Kidney epithelial cell (primary cell): ENCODE measurements around the gene CDHR2. TPM values are rescaled to one million over a fixed set of nuclear protein-coding genes. Genes with fewer than 3 reads are reported as not detected.

Source experiments
- DNase-seq: peaks from one replicate; pipeline ENCODE4 v3.0.0-alpha.2; 2010; ENCODE audit warnings: low read depth
- H3K27me3 ChIP-seq: 2 replicates; pipeline ENCODE4 v1.6.0; 2011; ENCODE audit warnings: low read length; ENCODE audit not compliant: control insufficient read depth, insufficient read depth
- H3K36me3 ChIP-seq: 2 replicates; pipeline ENCODE4 v1.5.1; 2011; ENCODE audit warnings: low read length; ENCODE audit not compliant: control insufficient read depth, insufficient read depth
- H3K4me3 ChIP-seq: 2 replicates; pipeline ENCODE4 v1.5.1; 2011; ENCODE audit warnings: low read depth, mild to moderate bottlenecking, control low read depth, low read length
- total RNA-seq: library from RNA; depleted of rRNA; stranded (reverse); fragments of >200 nt; gene quantifications from 2 replicates; pipeline ENCODE4 v1.2.3, GENCODE V29; 2015
- TF ChIP-seq, protein P1 (sequence below): IDR thresholded peaks from 2 replicates; pipeline ENCODE4 v1.5.1; 2011; ENCODE audit warnings: mild to moderate bottlenecking, moderate library complexity, low read length, control low read depth, inconsistent platforms; ENCODE audit not compliant: insufficient read depth, poor library complexity, severe bottlenecking

The CDHR2 gene
- total RNA-seq, 1 donor from 2014 or later: 0.08 TPM

DNA sequence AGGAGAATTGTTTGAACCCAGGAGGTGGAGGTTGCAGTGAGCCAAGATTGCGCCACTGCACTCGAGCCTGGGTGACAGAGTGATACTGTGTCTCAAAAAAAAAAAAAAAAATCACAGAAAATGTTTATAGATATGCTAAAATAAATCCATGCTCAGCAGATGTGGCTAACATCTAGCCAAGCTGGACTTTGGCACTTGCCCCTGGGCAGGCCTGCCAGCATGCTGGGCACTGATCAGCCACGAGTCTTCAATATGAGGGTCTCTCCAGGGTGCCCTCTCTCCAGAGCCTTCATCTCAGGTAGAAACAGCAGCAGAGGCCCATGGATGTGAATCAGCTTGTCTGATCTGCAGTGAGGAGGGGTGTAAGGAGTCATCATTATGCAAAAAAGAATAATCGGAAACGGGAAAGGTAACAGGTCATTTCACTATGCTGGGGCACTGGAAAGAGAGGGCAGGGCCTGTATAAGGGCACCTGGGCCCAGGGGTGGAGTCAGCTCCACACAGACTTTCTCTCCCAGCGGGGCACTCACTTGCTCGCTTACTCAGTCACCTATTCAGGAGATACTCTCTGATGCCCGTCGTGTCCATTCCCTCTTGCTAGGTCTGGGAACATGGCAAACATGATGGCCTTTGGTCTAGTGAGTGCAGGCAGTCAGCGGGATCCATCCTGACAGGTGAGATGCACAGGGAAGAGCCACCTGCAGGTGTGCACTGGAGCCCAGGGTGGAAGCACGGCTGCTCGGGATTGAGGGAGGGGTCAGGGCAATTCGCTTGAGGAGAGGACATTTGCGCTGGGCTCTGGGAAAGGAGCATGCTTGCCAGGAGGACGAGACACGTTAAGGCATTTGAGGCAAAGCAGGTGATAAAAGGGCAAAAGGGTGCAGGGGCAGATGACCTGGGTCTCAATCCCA, 29.1 kb upstream of the CDHR2 start:
- no peak for DNase-seq
- Histone ChIP-seq H3K27me3 (no peaks in the 10 kb centered on the region), H3K4me3 (no peak overlapping the region), H3K36me3 (no peaks in the 10 kb centered on the region)
- TF ChIP-seq, protein P1, sequence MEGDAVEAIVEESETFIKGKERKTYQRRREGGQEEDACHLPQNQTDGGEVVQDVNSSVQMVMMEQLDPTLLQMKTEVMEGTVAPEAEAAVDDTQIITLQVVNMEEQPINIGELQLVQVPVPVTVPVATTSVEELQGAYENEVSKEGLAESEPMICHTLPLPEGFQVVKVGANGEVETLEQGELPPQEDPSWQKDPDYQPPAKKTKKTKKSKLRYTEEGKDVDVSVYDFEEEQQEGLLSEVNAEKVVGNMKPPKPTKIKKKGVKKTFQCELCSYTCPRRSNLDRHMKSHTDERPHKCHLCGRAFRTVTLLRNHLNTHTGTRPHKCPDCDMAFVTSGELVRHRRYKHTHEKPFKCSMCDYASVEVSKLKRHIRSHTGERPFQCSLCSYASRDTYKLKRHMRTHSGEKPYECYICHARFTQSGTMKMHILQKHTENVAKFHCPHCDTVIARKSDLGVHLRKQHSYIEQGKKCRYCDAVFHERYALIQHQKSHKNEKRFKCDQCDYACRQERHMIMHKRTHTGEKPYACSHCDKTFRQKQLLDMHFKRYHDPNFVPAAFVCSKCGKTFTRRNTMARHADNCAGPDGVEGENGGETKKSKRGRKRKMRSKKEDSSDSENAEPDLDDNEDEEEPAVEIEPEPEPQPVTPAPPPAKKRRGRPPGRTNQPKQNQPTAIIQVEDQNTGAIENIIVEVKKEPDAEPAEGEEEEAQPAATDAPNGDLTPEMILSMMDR: no peak

DNA sequence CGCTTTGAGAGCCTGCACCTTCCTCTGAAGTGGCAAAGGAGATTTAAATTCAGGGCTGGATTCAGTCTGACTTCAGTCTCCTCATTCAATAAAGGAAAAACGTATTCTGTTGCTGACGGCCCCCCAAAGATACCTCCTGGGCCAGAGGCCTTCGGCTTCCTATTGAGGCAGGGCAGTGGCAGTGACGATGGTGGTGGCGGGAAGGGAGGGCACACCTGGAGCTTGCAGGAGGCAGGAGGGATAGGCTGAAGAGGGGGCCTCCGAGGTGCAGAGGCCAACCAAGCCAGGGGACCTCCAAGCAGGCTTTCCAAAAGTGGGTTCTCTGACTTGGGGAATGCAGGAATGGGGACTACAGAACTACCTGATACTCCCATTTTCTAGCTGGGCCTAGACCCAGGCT, 27.9 kb upstream of the CDHR2 start:
- Histone ChIP-seq H3K36me3 (no peaks in the 10 kb centered on the region), H3K4me3 (no peak overlapping the region), H3K27me3 (no peaks in the 10 kb centered on the region)
- DNase-seq: no peak
- TF ChIP-seq, protein P1: no peak

DNA sequence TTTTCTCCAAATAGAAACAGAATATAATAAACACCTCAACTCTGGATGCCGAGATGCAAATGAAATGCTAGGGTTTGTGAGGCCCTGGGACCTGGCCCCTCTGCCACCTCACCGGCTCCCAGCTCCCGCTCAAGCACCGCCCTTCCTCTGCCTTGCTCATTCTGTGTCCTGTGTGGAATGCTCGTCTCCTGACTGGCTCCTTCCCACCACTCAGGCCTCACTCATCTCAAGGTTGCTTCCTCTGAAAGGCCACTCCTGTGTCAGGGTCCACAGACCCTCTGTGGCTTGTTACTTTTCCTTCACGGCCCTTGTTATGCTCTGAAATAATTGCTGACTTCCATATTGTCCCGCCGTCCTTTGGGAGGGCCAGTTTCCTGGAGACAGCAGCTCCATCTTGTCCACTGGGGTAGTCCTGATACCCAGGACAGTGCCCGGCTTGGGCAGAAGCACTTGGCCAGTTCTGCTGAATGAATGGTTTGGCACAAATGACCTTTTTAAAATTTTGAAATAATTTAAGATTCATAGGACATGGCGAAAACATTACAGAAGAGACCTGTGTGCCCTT, 27.4 kb upstream of the CDHR2 start:
- no peaks in the 10 kb centered on the region for H3K36me3 ChIP-seq
- no peaks in the 10 kb centered on the region for H3K27me3 ChIP-seq
- no peak for DNase-seq
- H3K4me3 ChIP-seq: no peak overlapping the region
- TF ChIP-seq, protein P1: no peak

DNA sequence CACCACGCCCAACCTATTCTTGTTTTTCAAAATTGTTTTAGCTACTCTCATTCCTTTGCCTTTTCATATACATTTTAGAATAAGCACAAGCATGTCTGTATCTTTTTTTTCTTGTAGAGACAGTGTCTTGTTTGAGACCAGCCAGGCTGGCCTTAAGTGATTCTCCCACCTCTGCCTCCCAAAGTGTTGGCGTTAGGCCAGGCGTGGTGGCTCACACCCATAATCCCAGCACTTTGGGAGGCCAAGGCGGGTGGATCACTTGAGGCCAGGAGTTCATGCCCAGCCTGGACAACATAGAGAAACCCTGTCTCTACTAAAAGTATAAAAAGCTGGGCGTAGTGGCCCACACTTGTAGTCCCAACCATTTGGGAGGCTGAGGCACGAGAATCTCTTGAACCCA, 25.0 kb upstream of the CDHR2 start:
- DNase-seq: no peak
- H3K36me3 ChIP-seq: peaks cover 2% of the 10 kb centered on the region
- TF ChIP-seq, protein P1: no peak
- H3K27me3 ChIP-seq: no peaks in the 10 kb centered on the region
- H3K4me3 ChIP-seq: no peak overlapping the region

DNA sequence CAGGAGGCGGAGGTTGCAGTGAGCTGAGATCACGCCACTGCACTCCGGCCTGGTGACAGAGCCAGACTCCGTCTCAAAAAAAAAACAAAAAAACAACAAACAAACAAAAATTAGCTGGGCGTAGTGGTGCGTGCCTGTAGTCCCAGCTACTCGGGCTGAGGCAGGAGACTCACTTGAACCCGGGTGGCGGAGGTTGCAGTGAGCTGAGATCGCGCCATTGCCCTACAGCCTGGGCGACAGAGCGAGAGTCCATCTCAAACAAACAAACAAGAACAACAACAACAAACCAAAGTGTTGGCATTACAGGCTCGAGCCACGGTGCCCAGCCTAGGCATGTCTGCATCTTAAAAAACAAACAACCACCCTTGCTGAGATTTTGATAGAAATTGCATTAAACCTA, 24.2 kb upstream of the CDHR2 start:
- Histone ChIP-seq H3K36me3 (peaks cover 2% of the 10 kb centered on the region), H3K4me3 (no peak overlapping the region), H3K27me3 (no peaks in the 10 kb centered on the region)
- TF ChIP-seq, protein P1: no peak
- no peak for DNase-seq

DNA sequence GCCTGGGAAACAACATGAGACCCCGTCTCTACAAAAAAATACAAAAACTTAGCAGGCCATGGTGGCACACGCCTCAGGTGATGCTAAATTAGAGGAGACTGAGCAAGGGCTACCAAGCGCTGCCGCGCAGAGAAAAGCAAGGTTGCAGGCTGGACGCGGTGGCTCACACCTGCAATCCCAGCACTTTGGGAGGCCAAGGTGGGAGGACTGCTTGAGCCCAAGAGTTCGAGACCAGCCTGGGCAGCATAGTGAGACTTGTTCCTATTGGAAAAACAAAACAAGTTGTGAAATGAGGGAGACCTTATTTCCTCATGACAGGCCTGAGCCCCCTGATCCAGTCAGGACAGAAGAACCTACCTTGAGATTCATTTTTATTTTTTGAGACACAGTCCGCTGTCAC, 23.5 kb upstream of the CDHR2 start:
- no peak for DNase-seq
- peaks cover 2% of the 10 kb centered on the region for H3K36me3 ChIP-seq
- H3K27me3 ChIP-seq: no peaks in the 10 kb centered on the region
- H3K4me3 ChIP-seq: no peak overlapping the region
- TF ChIP-seq, protein P1: no peak
